ENCODE measurements around the gene KHDC1.
A peak's percentile ranks its signal among the peaks of the same experiment; 100 is the strongest.
"Not testable (repeated sequence)": the region's sequence is repeated elsewhere in the genome, so short reads cannot be mapped to it uniquely, and the experiment has no call there.

The KHDC1 gene, protein sequence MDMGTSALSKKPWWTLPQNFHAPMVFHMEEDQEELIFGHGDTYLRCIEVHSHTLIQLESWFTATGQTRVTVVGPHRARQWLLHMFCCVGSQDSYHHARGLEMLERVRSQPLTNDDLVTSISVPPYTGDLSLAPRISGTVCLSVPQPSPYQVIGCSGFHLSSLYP

DNA sequence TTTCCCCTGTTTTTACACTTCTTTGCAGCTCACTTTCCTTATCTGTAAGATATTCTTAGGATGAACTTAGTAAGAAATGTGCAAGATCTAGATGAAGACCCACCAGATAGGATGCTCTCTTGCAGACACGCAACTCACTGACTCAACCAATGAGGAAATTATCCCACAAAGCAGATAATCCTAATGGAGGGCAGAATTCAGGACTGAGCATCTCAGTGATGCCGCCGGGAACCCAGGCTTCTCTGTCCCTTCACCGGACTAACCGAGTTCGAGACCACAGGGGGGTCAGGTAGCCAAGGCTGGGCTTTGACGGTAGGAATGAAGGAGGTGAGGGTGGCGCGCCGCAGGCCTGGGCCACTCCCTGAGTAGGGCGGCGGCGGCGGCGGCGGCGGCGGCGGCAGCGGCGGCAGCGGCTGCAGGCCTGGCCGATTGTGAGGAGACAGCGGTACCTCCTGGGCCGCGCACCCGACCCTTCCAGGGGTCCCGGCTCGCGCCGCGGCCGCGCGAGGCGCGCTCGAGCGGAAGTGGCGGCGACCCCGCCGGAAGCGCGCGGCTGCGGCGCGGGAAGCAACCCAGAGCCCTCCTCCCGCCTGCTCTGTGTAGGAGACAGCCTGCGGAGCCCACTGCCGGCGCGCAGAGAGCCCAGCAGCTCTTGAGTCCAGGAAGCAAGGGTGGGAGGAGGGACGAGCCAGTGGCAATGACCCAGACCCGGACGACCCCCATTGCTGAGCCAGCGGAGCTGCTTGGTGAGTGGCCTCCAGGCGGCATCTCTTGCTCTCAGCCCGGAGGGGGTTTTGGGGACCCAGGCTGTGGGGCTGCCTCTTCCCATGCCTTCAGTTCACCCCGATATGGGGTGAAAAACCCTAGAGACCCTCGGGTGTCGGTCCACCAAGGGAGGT lies at the start of gene KHDC1:
Gene KHDC1 (minus strand): TSS at position 526 of the 899 bp plus-strand sequence. CDS start 20,679 bp downstream, outside the sequence.
- H3K4me1 ChIP-seq (ENCODE audit: control insufficient read depth, insufficient read depth, low read length), result peaks cover 17% of the 10 kb centered on the region
- peak within 1 kb of the TSS; percentile 87 for H3K9ac ChIP-seq (ENCODE audit: low read length)
- peak; percentile 65 for DNase-seq (ENCODE audit: low read depth)
- no peaks in the 10 kb centered on the region for H3K9me3 ChIP-seq (ENCODE audit: control insufficient read depth, low read length)
- H3K4me3 ChIP-seq (ENCODE audit: low read length), result peak within 1 kb of the TSS; percentile 94
- no peaks in the 10 kb centered on the region for H3K36me3 ChIP-seq (ENCODE audit: control insufficient read depth, insufficient read depth, low read length, severe bottlenecking)
- no peaks in the 10 kb centered on the region for H3K27me3 ChIP-seq (replicated peaks; ENCODE audit: control insufficient read depth, insufficient read depth, low read length)

DNA sequence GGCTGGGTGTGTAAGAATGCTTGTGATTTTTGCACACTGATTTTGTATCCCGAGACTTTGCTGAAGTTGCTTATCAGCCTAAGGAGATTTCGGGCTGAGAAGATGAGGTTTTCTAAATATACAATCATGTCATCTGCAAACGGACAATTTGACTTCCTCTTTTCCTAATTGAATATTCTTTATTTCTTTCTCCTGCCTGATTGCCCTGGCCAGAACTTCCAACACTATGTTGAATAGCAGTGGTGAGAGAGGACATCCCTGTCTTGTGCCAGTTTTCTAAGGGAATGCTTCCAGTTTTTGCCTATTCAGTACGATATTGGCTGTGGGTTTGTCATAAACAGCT lies 47.5 kb upstream of the KHDC1 start:
- not testable (repeated sequence) for H3K36me3 ChIP-seq (ENCODE audit: control insufficient read depth, insufficient read depth, low read length, severe bottlenecking)

DNA sequence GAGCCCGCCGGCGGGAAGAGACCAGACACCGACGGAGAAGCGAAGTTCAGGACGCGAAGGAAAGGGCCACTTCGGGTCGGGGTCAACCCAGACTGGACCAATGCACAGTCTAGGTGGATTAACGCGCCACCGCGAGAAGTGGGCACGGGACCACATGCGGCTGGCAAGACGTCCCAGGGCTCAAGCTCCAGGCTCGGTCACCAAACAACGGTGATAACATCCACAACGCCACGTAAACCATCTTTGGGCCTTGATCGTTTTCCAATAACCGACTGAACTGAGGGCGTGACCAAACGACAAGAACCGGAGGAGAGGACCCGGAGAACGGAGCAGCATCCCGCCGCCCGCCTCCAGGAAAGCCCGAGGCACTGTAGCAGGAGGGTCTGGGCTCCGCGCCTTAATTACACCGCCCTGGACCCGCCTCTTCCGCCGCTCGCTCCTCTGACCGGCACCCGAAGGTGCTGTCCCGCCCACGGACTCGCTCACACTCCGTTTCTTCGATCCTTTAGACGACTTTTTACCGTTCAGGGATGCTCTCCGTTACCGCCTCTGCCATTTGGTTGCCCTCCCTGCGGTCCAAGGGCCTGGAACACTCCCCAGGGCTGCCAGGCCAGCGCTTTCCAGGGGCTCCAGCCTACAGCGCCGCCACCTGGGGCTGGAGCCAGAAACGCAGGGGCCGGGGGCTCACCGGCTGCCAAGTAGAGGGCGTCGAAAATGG lies 46.9 kb upstream of the KHDC1 start:
- H3K27me3 ChIP-seq (replicated peaks; ENCODE audit: control insufficient read depth, insufficient read depth, low read length), result peaks cover 5% of the 10 kb centered on the region
- H3K4me3 ChIP-seq (ENCODE audit: low read length), result peak overlapping the region; percentile 93
- H3K9me3 ChIP-seq (ENCODE audit: control insufficient read depth, low read length), result no peaks in the 10 kb centered on the region
- H3K4me1 ChIP-seq (ENCODE audit: control insufficient read depth, insufficient read depth, low read length), result peaks cover 7% of the 10 kb centered on the region
- DNase-seq (ENCODE audit: low read depth), result peak; percentile 77
- peak overlapping the region; percentile 78 for H3K9ac ChIP-seq (ENCODE audit: low read length)
- no peaks in the 10 kb centered on the region for H3K36me3 ChIP-seq (ENCODE audit: control insufficient read depth, insufficient read depth, low read length, severe bottlenecking)

More for the DNA sequence above, 47.5 kb upstream of the KHDC1 start:
- DNase-seq (ENCODE audit: low read depth); H3K9me3 ChIP-seq (ENCODE audit: control insufficient read depth, low read length); H3K4me1 ChIP-seq (ENCODE audit: control insufficient read depth, insufficient read depth, low read length): not testable (repeated sequence)
- H3K4me3 ChIP-seq (ENCODE audit: low read length), result peak overlapping the region; percentile 93
- peak overlapping the region; percentile 78 for H3K9ac ChIP-seq (ENCODE audit: low read length)
- H3K27me3 ChIP-seq (replicated peaks; ENCODE audit: control insufficient read depth, insufficient read depth, low read length), result peaks cover 11% of the 10 kb centered on the region

DNA sequence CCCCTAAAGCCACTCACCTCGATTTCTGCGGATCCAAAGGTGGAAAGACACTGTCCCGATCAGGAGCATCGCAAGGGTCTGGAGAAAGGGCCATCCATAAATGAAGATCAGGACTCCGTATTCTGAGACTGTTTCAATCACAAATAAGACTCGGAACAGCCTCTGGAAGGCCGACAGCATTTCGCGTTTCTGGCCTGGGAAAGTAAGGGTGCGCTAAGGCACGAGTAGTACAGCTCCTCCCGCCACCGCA lies 46.5 kb upstream of the KHDC1 start:
- no peaks in the 10 kb centered on the region for H3K9me3 ChIP-seq (ENCODE audit: control insufficient read depth, low read length)
- no peak for DNase-seq (ENCODE audit: low read depth)
- peaks cover 7% of the 10 kb centered on the region for H3K4me1 ChIP-seq (ENCODE audit: control insufficient read depth, insufficient read depth, low read length)
- peak overlapping the region; percentile 93 for H3K4me3 ChIP-seq (ENCODE audit: low read length)
- H3K9ac ChIP-seq (ENCODE audit: low read length), result peak overlapping the region; percentile 78
- peaks cover under 1% of the 10 kb centered on the region for H3K27me3 ChIP-seq (replicated peaks; ENCODE audit: control insufficient read depth, insufficient read depth, low read length)
- H3K36me3 ChIP-seq (ENCODE audit: control insufficient read depth, insufficient read depth, low read length, severe bottlenecking), result no peaks in the 10 kb centered on the region

DNA sequence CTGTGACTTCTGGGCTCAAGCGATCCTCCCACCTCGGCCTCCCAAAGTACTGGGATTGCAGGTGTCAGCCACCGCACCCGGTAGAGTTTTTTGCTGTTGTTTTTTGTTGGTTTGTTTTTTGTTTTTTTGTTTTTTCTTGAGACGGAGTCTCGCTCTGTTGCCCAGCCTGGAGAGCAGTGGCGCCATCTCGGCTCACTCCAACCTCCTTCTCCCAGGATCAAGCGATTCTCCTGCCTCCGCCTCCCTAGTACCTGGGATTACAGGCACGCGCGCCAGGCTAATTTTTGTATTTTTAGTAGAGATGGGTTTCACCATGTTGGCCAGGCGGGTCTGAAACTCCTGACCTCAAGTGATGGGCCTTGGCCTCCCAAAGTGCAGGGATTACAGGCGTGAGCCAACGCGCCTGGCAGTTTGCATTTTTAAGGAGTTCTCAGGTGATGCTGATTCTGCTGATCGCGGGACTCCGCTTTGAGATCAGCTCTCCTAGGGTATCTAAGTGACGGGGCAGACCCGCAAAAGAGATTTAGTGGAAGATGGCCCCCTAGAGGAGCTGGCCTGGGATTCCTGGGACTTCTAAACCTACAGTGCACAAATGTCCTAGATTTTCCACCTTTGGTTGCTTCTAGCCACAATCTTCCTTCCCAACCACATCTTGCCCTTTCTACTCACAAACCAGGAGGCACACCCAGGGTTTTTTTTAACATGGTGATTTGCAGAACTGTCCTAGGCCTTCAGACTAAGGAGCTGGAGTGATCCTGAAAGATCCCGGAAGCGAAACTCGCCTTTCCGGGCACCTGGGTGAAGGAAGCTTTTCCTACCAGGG lies 45.9 kb upstream of the KHDC1 start:
- Histone ChIP-seq H3K4me1 (ENCODE audit: control insufficient read depth, insufficient read depth, low read length) (peaks cover 7% of the 10 kb centered on the region), H3K36me3 (ENCODE audit: control insufficient read depth, insufficient read depth, low read length, severe bottlenecking) (no peaks in the 10 kb centered on the region), H3K27me3 (replicated peaks; ENCODE audit: control insufficient read depth, insufficient read depth, low read length) (no peaks in the 10 kb centered on the region), H3K4me3 (ENCODE audit: low read length) (peak overlapping the region; percentile 93), H3K9ac (ENCODE audit: low read length) (peak overlapping the region; percentile 78), H3K9me3 (ENCODE audit: control insufficient read depth, low read length) (no peaks in the 10 kb centered on the region)
- DNase-seq (ENCODE audit: low read depth), result peak; percentile 49

DNA sequence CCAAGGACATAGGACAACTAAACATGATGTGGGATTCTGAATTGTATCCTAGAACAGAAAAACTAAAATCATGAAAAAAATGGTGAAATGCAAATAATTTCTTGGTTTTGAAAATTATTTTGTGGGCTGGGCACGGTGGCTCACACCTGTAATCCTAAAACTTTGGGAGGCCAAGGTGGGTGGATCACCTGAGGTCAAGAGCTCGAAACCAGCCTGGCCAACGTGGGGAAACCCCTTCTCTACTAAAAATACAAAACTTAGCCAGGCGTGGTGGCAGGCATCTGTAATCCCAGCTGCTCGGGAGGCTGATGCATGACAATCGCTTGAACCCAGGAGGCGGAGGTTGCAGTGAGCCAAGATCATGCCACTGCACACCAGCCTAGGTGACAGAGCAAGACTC lies 40.8 kb upstream of the KHDC1 start:
- H3K4me3 ChIP-seq (ENCODE audit: low read length); H3K4me1 ChIP-seq (ENCODE audit: control insufficient read depth, insufficient read depth, low read length); H3K9ac ChIP-seq (ENCODE audit: low read length); DNase-seq (ENCODE audit: low read depth); H3K36me3 ChIP-seq (ENCODE audit: control insufficient read depth, insufficient read depth, low read length, severe bottlenecking); H3K27me3 ChIP-seq (replicated peaks; ENCODE audit: control insufficient read depth, insufficient read depth, low read length); H3K9me3 ChIP-seq (ENCODE audit: control insufficient read depth, low read length): not testable (repeated sequence)

DNA sequence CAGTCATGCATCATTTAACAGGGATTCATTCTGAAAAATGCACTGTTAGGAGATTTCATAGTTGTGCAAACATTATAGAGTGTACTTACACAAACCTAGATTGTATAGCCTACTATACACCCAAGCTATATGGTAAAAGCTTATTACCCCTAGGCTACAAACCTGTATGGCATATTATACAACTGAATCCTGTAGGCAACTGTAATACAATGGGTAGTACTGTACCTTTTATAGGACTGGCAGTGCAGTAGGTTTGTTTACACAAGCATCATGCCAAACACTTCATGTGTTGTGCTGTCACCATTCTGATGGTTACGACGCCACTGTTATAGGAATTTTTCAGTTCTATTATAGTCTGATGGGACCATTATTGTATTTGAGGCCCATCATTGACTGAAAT lies 39.3 kb upstream of the KHDC1 start:
- Histone ChIP-seq H3K9me3 (ENCODE audit: control insufficient read depth, low read length) (no peaks in the 10 kb centered on the region), H3K36me3 (ENCODE audit: control insufficient read depth, insufficient read depth, low read length, severe bottlenecking) (no peaks in the 10 kb centered on the region), H3K27me3 (replicated peaks; ENCODE audit: control insufficient read depth, insufficient read depth, low read length) (no peaks in the 10 kb centered on the region), H3K9ac (ENCODE audit: low read length) (no peak overlapping the region), H3K4me3 (ENCODE audit: low read length) (no peak overlapping the region), H3K4me1 (ENCODE audit: control insufficient read depth, insufficient read depth, low read length) (no peaks in the 10 kb centered on the region)
- DNase-seq (ENCODE audit: low read depth), result no peak

DNA sequence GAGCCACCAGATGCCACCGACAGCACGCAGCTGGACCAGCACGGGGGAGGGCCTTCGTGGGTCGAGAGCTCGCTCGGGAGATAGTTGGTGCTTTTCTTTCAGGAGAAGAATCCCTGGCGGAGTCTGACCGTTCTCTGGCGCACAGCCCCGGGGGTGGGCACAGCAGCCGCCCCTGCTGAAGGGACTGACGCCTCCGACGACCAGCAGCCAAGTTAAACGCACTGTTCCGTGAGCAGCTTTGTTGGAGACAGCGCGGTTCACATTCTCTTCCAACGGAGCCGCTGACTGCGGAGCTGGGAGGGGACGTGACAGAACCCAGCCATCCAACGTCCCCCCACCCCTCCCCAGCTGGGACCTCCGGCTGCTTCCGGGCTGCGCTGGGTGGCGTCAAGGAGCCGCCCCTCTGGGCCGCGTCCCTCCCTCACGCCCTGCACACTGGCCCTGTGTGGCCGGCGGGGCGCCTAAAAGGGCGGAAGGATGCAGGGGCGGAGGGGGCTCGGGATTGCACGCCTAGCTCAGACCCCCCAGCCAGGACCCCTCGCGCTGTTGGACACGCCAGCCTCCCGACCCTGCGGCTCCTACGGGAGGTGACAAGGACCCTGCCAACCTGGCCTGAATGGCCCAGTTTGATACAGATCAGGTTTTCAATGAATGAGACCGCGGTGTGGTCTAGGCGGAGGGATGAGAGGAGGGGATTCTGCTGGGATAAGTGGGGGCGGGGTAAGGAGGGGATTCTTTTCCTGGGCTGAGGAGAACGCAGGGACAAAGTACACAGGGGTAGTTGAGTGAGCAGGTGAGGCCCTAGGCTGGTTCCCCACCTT lies 36.4 kb upstream of the KHDC1 start:
- H3K9ac ChIP-seq (ENCODE audit: low read length), result peak overlapping the region; percentile 27
- DNase-seq (ENCODE audit: low read depth), result no peak
- H3K4me3 ChIP-seq (ENCODE audit: low read length), result peak overlapping the region; percentile 73

DNA sequence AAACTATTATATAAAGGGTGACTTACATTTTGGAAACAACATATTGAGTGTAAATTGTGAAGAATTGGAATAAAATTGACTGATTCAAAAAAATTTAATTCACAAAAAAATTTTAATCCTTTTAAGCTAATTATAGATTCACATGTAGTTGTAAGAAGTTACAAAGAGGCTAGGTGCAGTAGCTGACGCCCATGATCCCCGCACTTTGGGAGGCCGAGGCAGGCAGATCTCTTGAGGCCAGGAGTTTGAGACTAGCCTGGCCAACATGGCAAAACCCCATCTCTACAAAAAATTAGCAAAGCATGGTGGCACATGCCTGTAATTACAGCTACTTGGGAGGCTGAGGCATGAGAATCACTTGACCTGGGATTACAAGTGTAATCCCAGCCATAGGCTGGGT lies 30.3 kb upstream of the KHDC1 start:
- no peak for DNase-seq (ENCODE audit: low read depth)
- Histone ChIP-seq H3K4me3 (ENCODE audit: low read length) (no peak overlapping the region), H3K27me3 (replicated peaks; ENCODE audit: control insufficient read depth, insufficient read depth, low read length) (no peaks in the 10 kb centered on the region), H3K36me3 (ENCODE audit: control insufficient read depth, insufficient read depth, low read length, severe bottlenecking) (no peaks in the 10 kb centered on the region), H3K4me1 (ENCODE audit: control insufficient read depth, insufficient read depth, low read length) (no peaks in the 10 kb centered on the region), H3K9ac (ENCODE audit: low read length) (no peak overlapping the region), H3K9me3 (ENCODE audit: control insufficient read depth, low read length) (no peaks in the 10 kb centered on the region)

More for the DNA sequence above, 36.4 kb upstream of the KHDC1 start:
- no peaks in the 10 kb centered on the region for H3K36me3 ChIP-seq (ENCODE audit: control insufficient read depth, insufficient read depth, low read length, severe bottlenecking)
- no peaks in the 10 kb centered on the region for H3K4me1 ChIP-seq (ENCODE audit: control insufficient read depth, insufficient read depth, low read length)
- no peaks in the 10 kb centered on the region for H3K27me3 ChIP-seq (replicated peaks; ENCODE audit: control insufficient read depth, insufficient read depth, low read length)
- no peaks in the 10 kb centered on the region for H3K9me3 ChIP-seq (ENCODE audit: control insufficient read depth, low read length)

DNA sequence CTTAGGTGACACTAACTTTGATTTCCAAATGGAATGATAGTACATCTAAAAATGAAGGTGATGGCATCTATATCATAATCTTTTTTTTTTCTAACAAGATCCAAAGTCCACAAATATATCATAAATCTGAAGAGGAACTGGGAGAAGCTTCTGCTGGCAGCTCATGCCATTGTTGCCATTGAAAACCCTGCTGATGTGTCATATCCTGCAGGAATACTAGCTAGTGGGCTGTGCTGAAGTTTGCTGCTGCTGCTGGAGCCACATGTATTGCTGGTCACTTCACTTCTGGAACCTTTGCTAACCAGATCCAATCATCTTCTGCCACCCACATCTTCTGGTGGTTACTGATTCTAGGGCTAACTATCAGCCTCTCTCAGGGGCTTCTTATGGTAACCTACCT lies 27.4 kb upstream of the KHDC1 start:
- Histone ChIP-seq H3K36me3 (ENCODE audit: control insufficient read depth, insufficient read depth, low read length, severe bottlenecking) (no peaks in the 10 kb centered on the region), H3K9ac (ENCODE audit: low read length) (no peak overlapping the region), H3K9me3 (ENCODE audit: control insufficient read depth, low read length) (no peaks in the 10 kb centered on the region), H3K4me1 (ENCODE audit: control insufficient read depth, insufficient read depth, low read length) (peaks cover 5% of the 10 kb centered on the region), H3K4me3 (ENCODE audit: low read length) (no peak overlapping the region), H3K27me3 (replicated peaks; ENCODE audit: control insufficient read depth, insufficient read depth, low read length) (no peaks in the 10 kb centered on the region)
- no peak for DNase-seq (ENCODE audit: low read depth)
